Hepatic stellate cell (primary cell): ENCODE measurements around the gene NUTF2.
"Not testable (repeated sequence)": the region's sequence is repeated elsewhere in the genome, so short reads cannot be mapped to it uniquely, and the experiment has no call there.

ENCODE experiments used
- DNase-seq: peaks from one replicate; pipeline ENCODE4 v3.0.0; 2011; ENCODE audit warnings: low spot score

NUTF2 gene

DNA sequence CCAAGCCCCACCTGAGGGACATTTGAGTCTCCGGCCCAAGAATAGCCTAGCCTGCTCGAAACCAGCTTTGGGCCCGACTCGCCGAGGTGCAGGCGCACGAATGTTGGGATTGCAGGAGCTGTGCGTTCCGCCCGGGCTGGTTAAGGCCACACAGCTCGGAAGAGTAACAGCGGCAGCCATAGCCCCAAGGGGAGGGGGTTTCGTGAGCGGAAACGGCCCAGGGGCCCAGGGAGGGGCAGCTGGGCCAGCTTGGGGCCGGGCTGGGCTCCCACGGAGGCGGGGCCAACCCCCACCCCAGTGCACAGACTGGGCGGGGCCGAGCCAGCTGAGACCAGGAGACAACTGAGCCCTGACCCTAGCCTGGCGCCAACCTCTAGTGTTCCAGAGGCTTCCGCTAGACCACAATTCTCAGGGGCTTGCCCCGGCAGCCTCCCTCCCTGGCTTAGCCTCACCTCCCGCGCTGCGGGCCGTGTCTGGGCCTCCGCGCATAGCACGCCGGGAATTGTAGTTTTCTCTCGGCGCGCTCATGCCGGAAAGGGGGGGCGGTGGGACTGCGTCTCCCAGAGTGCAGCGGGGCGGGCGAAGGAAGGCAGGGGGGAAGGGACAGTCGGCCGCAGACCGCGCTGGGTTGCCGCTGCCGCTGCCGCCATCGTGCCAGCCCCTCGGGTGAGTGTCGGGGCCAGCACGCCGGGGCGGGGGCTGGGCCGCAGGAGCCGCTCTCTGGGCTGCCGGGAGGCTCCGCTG is at the start of gene NUTF2:
TSS of gene NUTF2 (plus strand) at position 614 of the 744 bp plus-strand sequence. CDS start 18,198 bp downstream, outside the sequence.
- DNase-seq: peak; percentile 94

DNA sequence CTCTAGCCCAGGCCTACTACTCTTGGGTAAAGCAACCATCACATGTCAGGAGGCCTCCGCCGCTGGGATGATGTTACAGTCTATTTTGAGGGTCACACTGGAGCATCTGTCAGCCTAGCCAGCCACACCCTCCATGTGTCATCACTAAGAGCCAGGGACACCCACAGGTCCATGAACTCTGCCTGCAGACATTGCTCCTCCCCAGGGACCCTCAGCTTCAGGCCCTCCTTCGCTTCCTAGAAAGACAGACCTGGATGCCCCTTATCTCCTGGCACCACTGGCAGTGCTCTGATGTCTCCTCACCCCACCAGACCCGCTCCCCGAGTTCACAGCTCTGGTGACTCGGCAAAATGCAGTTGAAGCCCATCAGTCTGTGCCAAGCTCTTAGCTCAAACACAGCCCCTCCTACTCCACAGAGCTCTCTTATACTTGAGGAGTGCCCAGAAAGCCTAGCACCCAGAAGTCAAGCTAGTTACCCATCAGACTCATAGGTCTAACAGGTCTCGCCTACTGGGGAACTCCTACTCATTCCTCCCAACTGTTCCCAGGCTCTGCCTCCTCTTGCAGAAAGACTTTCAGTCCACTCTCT is 46.3 kb upstream of the NUTF2 start:
- peak; percentile 32 for DNase-seq

DNA sequence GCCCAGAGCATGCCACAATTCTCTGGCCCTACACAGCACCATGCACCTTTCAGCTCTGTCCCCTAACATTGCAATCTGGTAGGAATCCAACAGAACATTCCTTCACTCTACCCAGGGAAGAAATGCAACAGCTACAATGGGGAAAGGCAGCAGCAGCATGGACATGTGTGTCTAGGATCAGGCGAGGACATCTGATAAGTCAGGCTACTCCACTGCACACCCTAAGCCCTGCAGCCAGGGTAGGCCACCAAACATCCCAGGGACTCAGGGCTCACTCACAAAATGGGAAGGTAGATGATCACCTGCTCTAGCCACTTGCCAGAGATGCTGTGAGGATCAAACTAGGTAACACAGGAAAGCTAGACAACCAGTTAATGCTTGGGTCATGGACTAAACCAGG is 45.5 kb upstream of the NUTF2 start:
- no peak for DNase-seq

DNA sequence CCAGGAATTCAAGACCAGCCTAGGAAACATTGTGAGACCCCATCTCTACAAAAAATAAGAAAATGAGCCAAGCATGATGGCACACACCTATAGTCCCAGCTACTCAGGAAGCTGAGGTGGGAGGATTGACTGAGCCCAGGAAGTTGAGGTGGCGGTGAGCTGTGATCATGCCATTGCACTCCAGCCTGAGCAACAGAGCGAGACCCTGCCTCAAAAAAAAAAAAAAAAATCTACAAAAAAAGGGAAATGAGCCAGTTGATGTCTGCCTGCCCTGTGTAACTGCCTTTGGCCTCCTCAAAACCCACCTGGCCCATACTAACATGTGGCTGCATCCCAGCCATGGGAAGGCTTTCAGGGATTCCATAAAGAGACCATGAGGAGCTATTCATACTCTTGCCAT is 44.9 kb upstream of the NUTF2 start:
- DNase-seq: no peak

DNA sequence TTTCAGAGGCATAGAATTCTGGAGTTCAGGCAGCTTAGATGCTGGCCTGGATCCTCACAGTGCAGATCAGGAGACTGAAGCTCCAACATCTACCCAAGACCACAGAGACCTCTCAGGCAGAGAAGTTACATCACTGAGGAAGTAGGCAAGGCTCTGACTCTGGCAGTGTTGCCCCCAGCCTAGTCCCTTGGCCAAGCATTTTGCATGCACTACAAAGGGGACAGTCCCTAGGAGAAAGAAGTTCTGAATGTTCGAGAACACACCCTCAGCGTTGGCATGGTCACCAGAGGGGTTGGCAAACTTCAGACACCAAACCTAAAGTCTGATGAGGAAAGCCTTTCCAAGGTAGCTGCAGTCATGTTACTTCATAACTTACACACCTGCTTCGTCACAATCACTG is 42.8 kb upstream of the NUTF2 start:
- DNase-seq: no peak

DNA sequence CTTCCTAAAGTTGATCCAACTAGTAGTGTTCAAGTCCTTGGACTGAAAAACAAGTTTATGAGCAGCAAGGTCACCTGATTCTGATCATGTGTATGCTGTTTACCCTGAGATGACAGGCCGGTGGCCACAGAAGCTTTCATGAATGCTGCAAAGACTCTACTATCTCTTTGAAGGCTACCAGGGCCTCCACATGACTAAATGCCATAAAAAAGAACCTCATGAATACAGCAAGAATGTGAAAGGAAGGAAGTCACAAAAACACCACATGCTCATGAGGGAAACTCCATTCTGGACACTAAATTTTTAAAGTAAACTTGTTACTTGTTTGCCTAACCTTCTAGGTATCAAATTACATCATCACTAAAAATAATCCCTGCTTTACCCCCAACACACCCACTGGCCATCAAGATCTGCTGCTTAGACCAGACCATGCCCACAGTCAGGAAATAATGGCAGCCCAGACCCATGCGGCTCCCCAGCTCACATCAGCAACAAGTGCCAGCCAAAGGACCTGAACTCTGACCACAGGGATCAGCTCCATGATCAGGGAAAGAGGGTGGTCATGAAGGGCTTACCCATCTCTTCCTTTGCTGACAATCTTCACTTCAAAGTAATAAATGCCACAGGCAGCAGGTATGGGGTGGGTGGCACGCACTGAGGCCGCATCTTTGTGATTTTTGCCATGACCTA is 41.7 kb upstream of the NUTF2 start:
- DNase-seq: no peak

DNA sequence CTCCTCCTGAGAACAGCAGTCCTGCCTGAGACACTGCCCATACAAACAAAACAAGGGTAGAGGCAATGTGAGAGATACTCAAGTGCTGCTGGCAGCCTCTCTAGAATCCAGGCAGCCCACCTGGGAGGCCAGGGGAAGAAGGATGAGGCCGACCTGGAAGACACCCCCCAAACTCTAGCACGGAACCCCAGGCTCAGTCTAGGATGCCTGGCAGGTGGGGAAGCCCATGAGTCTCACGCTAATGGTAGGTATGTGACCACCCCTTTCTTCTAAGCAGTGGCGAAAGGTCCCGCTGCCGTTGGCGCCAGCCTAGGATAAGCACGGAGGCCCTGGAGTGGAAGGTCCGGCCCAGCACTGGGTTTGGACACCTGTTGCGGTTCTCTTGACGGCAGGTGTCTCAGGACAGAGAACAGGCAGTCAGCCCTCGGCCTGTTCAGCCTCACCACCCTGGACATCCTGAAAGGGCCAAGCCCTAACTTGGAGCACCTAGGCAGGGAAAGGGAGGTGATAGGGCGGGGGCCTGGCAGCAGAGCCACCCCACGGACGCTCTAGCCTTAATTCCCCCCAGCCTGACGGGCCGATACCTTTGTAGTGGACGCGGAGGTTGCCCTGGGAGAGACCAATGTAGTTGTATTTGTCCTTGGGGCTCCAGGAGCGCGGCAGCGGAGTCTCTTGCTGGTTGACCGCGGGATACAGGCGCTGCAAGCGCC is 40.9 kb upstream of the NUTF2 start:
- no peak for DNase-seq

DNA sequence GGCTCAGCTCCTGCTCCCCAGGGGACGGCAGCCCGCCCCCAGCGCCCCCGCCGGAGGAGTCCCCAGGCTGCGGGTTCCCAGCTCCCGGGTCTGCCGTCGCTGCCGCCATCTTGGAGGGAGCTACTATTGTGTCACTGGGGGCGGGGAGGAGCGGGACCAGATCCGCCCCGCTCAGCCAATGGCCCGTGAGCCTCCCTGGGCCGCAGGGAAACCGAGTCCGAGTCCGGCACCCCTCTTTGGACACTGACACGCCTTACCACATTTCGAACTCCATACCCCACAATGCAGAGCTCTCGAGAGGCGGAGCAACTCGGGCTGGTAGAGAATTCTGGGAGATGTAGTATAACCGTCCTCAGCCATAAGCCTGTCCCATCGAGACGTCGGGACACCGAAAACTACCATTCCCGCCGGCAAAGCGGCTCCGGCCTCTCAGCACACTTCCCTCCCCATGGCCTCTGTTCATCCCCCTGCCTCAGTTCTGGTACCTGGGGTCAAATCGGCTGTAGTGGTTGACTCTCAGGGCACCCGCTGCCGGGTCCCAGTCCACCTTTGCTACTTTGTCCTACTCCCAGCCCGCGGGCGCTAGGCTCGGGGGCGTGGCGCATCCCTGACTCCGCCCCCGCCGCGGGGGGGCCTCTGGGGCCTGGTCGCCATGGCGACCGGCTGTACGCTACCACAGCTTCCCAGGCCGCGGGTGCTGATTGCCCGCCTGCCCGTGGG is 40.1 kb upstream of the NUTF2 start, which contains the start of the genes RANBP10 and TSNAXIP1:
TSS of gene RANBP10 (minus strand) at position 133 of the 720 bp plus-strand sequence. CDS start at position 109, 24 bp downstream.
TSS of gene TSNAXIP1 (plus strand) at position 462 of the 720 bp plus-strand sequence. CDS start 261 bp downstream, outside the sequence.
- peak; percentile 96 for DNase-seq

DNA sequence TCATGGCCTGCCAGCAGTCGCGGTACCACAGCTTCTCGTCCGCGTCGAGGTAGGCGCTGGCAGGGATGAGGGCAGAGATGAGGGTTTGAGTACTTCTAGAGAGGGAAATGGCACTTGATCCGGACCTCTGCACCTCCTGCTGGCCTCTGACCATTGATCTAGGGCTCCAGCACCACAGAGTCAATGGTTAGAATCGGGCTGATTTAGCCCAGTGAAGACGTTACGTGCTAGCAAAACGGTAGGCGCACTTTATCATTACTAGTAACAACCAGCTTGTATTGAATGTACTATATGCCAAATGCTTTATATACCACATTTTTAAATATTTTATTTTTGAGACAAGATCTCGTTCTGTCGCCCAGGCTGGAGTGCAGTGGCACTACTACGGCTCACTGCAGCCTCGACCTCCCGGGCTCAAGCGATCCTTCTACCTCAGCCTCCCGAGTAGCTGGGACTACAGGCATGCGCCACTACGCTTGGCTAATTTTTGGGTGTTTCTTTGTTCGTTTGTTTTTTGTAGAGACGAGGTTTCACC is 39.5 kb upstream of the NUTF2 start:
- no peak for DNase-seq

DNA sequence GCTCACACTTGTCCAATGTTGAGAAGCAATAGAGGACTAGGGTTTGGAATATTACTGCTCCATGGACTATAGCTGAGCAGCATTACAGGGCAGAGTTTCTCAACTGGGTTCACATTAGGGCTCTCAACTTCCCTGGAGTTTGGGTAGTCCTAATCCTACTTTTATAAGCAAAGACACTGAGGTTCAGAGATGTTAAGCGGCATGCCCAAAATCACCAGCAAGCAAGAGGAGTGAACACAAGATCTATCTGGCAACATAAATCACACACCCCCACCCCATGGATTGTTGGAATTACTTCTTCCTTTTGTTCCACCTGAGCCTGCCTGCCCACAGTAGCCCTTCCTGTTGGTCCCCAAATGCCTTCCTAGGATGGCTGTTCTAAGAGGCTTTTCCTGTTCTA is 34.8 kb upstream of the NUTF2 start:
- no peak for DNase-seq

DNA sequence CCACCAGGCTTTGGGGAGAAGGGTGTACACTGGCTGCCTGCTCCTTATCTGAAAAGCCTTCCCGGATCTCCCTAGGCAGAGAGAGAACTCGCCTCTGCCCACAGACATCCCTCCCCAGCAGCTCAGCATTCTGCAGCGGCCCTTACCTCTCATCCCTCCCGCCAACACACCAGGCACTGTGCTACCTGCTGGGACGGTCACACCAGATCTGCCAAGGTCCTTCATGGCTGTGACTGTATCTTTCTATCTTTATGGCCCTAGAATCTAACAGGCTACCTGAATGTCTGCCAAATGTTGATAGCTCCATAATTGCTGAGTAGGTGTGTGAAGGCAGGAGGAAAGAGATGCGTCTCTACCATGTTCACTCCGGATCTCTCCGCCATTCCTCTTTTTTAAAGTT is 32.2 kb upstream of the NUTF2 start:
- no peak for DNase-seq

DNA sequence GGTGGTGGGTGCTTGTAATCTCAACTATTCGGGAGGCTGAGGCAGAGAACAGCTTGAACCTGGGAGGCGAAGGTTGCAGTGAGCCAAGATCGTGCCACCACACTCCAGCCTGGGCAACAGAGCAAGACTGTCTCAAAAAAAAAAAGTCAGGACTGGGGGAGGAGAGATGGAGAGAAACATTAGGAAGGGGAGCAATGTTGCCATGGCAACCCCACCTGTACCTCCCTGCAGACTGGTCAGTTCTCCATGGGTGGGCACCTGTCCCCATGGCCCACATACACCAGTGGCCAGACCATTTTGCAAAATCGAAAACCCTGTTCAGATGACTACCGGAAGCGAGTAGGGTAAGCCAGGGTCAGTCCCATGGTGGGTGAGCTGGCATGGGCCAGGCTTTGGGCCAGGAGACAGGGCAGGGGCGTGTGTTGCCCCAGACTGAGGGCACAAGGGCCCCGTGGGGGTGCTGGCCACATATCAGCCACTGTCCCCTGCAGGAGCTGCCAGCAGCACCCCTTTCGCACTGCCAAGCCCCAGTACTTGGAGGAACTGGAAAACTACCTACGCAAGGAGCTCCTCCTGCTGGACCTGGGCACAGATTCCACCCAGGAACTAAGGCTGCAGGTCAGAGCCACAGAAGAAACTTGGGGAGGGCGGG is 26.0 kb upstream of the NUTF2 start:
- no peak for DNase-seq

DNA sequence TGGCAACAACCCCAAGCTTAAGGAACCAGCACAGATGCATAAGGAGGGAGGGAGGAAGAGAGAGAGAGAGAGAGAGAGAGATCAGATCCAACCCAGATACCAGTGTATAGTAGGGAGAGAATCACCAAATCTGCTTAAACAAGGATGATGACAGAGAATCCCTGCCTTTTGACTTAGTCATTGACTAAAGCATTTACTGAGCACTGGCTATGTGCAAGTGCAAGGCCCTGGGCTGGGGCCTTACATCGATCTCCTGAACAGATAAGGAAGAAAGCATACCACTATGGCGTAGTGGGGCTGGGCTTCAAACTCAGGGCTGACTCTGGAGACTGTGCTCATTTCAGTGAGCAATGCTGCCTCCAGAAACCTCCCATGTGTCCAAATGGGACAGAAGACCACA is 24.2 kb upstream of the NUTF2 start:
- DNase-seq: no peak

DNA sequence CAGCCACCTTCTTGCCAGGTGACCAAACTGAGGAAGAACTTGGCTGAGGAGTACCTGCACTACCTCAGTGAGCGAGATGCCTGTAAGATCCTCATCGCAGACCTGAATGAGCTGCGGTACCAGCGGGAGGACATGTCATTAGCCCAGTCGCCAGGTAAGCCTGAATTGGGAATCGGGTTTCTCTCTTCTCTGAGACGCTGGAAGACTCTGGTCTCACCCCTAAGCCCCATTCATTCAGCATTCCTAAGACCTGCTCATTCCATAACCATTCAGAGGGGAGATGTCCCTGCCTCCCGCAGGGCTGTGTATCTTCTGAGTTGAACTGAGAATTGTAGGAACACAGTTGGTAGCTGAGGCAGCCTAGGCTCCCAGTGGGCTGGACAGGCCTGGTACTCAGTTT is 21.6 kb upstream of the NUTF2 start:
- DNase-seq: no peak

DNA sequence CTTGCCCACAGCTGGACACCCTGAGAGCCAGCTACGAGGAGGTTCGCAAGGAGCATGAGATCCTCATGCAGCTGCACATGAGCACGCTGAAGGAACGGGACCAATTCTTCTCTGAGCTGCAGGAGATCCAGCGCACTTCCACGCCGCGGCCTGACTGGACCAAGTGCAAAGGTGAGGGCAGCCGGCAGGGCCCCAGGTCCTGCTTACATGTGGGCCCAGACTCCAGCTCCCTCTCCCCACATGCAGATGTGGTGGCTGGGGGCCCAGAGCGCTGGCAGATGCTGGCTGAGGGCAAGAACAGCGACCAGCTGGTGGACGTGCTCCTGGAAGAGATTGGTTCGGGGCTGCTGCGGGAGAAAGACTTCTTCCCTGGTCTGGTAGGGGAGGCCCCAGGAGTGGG is 20.8 kb upstream of the NUTF2 start:
- DNase-seq: no peak

DNA sequence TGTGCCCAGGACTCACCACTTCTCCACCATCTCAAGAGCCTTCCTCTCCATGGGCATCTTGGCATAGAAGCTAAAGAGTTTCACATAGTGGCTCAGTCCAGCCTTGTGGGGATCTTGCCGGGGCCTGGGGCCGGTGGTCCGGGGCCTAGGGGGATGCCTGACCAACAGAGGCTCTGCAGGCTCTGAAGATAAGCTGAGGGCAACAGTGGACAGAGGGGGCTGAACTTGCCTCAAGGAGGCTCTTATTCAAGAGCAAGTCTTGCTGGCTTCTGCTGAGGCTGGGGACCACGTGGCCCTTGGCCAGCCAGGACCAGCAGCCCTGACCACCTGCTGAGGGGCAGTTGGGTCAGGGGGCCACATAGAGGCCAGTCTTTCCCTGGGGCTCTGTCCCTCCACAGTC is 18.1 kb upstream of the NUTF2 start:
- DNase-seq: no peak

DNA sequence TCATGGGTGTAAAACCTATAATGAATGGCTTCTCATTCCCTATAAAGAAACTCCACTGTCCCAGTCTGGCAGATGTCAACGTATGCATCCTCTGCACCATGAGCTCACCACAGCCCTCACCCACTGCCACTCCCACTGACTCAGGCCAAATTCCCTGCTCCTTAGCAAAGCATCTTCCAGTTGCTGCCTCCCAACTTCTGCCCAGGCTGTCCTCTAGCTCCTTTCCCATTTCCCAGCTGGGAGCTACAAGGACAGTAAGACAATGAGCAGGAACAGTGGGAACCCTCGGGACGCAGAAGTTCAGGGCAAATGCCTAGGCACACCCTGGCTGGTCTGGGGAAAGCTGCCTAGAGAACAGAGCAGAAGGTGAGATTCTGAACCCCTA is 13.7 kb upstream of the NUTF2 start:
- peak; percentile 89 for DNase-seq

DNA sequence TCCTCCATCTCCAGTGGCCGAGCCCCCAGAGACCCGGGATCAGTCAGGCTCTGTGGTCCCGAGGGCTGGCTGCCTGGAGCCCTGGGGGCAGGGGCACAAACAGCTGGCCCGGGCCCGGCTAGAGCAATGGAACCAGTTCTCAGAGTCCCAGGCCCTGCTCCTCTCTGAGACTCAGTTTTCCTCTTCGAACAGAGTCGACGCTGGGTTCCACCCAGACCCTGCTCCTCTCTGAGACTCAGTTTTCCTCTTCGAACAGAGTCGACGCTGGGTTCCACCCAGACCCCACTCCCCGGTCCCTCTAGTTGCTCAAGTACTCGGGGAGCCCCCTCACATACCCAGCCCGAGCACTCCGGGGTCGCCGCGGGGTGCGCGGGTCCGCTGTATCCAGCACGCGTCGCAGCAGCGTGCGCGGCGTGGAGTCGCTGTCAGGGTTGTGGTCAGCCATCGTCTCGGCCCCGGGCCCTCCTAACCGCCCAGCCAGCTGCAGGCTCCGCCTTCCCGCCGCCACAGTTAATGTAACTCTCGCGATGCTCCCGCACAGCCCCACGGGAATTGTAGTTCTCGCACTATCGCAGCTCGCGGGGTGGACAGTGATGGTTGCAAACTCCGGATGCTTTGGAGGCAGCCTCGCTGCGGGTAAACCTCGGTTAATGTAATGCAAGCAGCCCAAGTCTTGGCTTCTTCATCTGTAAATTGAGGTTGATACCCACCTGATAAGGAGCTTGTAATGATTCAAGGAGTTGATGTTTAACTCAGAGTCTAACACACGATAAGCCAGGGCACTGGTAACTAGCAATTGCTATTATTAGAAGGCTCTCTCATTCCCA is 13.1 kb upstream of the NUTF2 start:
- peak; percentile 96 for DNase-seq

DNA sequence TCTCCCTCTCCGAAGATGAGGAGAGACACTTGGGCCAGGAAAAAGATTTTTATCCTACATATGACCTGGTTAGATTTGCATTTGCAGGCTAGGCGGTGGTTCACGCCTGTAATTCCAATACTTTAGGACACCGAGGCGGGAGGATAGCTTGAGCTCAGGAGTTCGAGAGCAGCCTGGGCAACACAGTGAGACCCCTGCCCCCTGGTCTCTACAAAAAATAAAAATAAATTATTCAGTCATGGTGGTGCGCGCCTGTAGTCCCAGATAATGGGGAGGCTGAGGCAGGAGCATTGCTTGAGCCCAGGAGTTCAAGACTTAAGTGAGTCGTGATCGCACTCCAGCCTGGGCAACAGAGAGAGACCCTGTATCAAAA is 12.5 kb upstream of the NUTF2 start:
- DNase-seq: no peak

DNA sequence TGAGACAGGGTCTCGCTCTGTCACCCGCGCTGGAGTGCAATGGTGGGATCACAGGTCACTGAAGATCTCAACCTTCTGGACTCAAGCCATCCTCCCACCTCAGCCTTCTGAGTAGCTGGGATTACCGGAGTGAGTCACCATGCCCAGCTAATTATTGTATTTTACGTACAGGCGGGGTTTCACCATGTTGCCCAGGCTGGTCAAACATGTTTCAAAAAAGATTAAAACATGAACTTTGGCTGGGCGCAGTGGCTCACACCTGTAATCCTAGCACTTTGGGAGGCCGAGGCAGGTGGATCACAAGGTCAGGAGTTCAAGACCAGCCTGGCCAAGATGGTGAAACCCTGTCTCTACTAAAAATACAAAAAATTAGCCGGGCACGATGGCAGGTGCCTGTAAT is 9.5 kb upstream of the NUTF2 start:
- not testable (repeated sequence) for DNase-seq
